ENCODE results near the gene TNS3.

DNA sequence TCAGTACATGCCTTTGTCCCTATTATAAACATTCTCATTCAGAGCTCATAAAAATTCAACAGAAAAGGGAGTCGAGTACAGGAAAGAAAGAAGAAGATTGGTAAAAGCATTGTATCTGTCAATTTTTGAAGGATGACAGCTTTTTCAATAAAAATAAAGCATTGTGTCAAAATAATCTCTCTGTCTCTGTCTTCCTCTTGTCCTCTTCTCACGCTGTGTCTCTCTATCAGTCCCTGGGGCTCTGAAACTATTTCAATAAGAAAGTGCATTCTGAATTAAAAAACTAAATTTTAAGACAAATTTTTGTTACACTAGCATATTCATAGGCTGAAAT lies 248.4 kb downstream of the TNS3 start:
- TF ChIP-seq EZH2 (optimal IDR thresholded peaks at IDR 0.05; ENCODE audit: low read depth, low read length) (no peak), EZH2phosphoT487 (IDR thresholded peaks at IDR 0.05; ENCODE audit: low read length) (no peak)
- TF ChIP-seq, protein P1, sequence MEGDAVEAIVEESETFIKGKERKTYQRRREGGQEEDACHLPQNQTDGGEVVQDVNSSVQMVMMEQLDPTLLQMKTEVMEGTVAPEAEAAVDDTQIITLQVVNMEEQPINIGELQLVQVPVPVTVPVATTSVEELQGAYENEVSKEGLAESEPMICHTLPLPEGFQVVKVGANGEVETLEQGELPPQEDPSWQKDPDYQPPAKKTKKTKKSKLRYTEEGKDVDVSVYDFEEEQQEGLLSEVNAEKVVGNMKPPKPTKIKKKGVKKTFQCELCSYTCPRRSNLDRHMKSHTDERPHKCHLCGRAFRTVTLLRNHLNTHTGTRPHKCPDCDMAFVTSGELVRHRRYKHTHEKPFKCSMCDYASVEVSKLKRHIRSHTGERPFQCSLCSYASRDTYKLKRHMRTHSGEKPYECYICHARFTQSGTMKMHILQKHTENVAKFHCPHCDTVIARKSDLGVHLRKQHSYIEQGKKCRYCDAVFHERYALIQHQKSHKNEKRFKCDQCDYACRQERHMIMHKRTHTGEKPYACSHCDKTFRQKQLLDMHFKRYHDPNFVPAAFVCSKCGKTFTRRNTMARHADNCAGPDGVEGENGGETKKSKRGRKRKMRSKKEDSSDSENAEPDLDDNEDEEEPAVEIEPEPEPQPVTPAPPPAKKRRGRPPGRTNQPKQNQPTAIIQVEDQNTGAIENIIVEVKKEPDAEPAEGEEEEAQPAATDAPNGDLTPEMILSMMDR (IDR thresholded peaks at IDR 0.05; ENCODE audit: low read length) = no peak
